HEK293 (cell line): ENCODE results near the gene G3BP2.

ENCODE experiments used
- CTCF ChIA-PET: fragments of 350-600 bp; formaldehyde crosslinking; extraction: SDS; loops from one replicate; lab custom pipeline; 2021; ENCODE audit warnings: antibody characterized with exemption; lab: Yijun Ruan, JAX
- POLR2A ChIA-PET: fragments of 300-600 bp; formaldehyde crosslinking; extraction: SDS; loops from one replicate; lab custom pipeline; 2020; ENCODE audit warnings: antibody characterized with exemption, inconsistent platforms; lab: Yijun Ruan, JAX
- H3K27ac ChIP-seq: fragments of 200-500 bp; sonication (Bioruptor generic); 2 replicates; pipeline ENCODE4 v1.5.1; 2014; ENCODE audit warnings: low read depth, low read length, control low read depth, inconsistent platforms; ENCODE audit errors: extremely low read depth
- H3K36me3 ChIP-seq, 2 experiments: fragments of 200-500 bp in 1 of 2; sonication (Bioruptor generic) in 1 of 2; 1 replicate in 1 of 2; 2 replicates in 1 of 2; pipeline ENCODE4 v1.5.1; 2014 to 2017; ENCODE audit warnings: inconsistent platforms in 2 of 2, low read length in 2 of 2; ENCODE audit not compliant: control insufficient read depth in 2 of 2, insufficient read depth in 1 of 2
- H3K4me1 ChIP-seq: fragments of 200-500 bp; sonication (Bioruptor generic); 2 replicates; pipeline ENCODE4 v1.5.1; 2014; ENCODE audit warnings: mild to moderate bottlenecking, low read length, inconsistent platforms; ENCODE audit not compliant: control insufficient read depth, insufficient read depth
- H3K4me3 ChIP-seq: 2 replicates; pipeline ENCODE4 v1.5.1; 2011; ENCODE audit warnings: low read depth, mild to moderate bottlenecking, control low read depth, low read length, moderate library complexity
- H3K9me3 ChIP-seq: fragments of 200-500 bp; sonication (Bioruptor generic); 2 replicates; pipeline ENCODE4 v1.5.1; 2014; ENCODE audit warnings: low read depth, low read length, inconsistent platforms; ENCODE audit not compliant: control insufficient read depth, insufficient read depth
- EGR2 ChIP-seq: fragments of 450-650 bp; formaldehyde crosslinking; IDR thresholded peaks from 2 replicates; pipeline ENCODE4 v1.5.1; 2016; ENCODE audit warnings: low read depth, missing biosample characterization, missing genetic modification characterization
- FEZF1 ChIP-seq: fragments of 450-650 bp; formaldehyde crosslinking; IDR thresholded peaks from 2 replicates; pipeline ENCODE4 v1.5.1; 2016; ENCODE audit warnings: missing biosample characterization, missing genetic modification characterization
- GLI2 ChIP-seq: fragments of 450-650 bp; formaldehyde crosslinking; IDR thresholded peaks from 2 replicates; pipeline ENCODE4; 2017; ENCODE audit warnings: missing biosample characterization, missing genetic modification characterization, low read depth, borderline replicate concordance
- HIC1 ChIP-seq: fragments of 450-650 bp; formaldehyde crosslinking; IDR thresholded peaks from 2 replicates; pipeline ENCODE4 v1.5.1; 2016; ENCODE audit warnings: missing biosample characterization, missing genetic modification characterization
- KLF16 ChIP-seq: fragments of 450-650 bp; formaldehyde crosslinking; IDR thresholded peaks from 2 replicates; pipeline ENCODE4 v1.5.1; 2017; ENCODE audit warnings: missing biosample characterization, missing genetic modification characterization
- OSR2 ChIP-seq: fragments of 450-650 bp; formaldehyde crosslinking; IDR thresholded peaks from 2 replicates; pipeline ENCODE4 v1.5.1; 2016; ENCODE audit warnings: missing biosample characterization, missing genetic modification characterization
- PRDM1 ChIP-seq: fragments of 450-650 bp; formaldehyde crosslinking; IDR thresholded peaks from 2 replicates; pipeline ENCODE4; 2016; ENCODE audit warnings: missing biosample characterization, missing genetic modification characterization
- REPIN1 ChIP-seq: fragments of 450-650 bp; formaldehyde crosslinking; IDR thresholded peaks from 2 replicates; pipeline ENCODE4 v1.5.1; 2017; ENCODE audit warnings: missing biosample characterization, missing genetic modification characterization, low read depth
- ZBTB21 ChIP-seq: fragments of 450-650 bp; formaldehyde crosslinking; IDR thresholded peaks from 2 replicates; pipeline ENCODE4 v1.5.1; 2017; ENCODE audit warnings: missing biosample characterization, missing genetic modification characterization
- ZBTB7A ChIP-seq: fragments of 450-650 bp; formaldehyde crosslinking; IDR thresholded peaks from 2 replicates; pipeline ENCODE4 v1.5.1; 2016; ENCODE audit warnings: low read depth, missing biosample characterization, missing genetic modification characterization
- ZFHX2 ChIP-seq: fragments of 450-650 bp; formaldehyde crosslinking; conservative IDR thresholded peaks from 2 replicates; pipeline ENCODE4 v1.5.1; 2016; ENCODE audit warnings: missing biosample characterization, missing genetic modification characterization
- ZFP37 ChIP-seq: fragments of 450-650 bp; formaldehyde crosslinking; IDR thresholded peaks from 2 replicates; pipeline ENCODE4 v1.5.1; 2016; ENCODE audit warnings: missing biosample characterization, missing genetic modification characterization
- ZFP69B ChIP-seq: fragments of 450-650 bp; formaldehyde crosslinking; IDR thresholded peaks from 2 replicates; pipeline ENCODE4 v1.5.1; 2016; ENCODE audit warnings: missing biosample characterization, missing genetic modification characterization
- ZNF132 ChIP-seq: fragments of 450-650 bp; formaldehyde crosslinking; IDR thresholded peaks from 2 replicates; pipeline ENCODE4 v1.5.1; 2017; ENCODE audit warnings: missing biosample characterization, missing genetic modification characterization, borderline replicate concordance
- ZNF140 ChIP-seq: fragments of 450-650 bp; formaldehyde crosslinking; IDR thresholded peaks from 2 replicates; pipeline ENCODE4 v1.5.1; 2016; ENCODE audit warnings: missing biosample characterization, missing genetic modification characterization
- ZNF202 ChIP-seq: fragments of 450-650 bp; formaldehyde crosslinking; IDR thresholded peaks from 2 replicates; pipeline ENCODE4 v1.5.1; 2016; ENCODE audit warnings: missing biosample characterization, missing genetic modification characterization, borderline replicate concordance
- ZNF221 ChIP-seq: fragments of 450-650 bp; formaldehyde crosslinking; IDR thresholded peaks from 2 replicates; pipeline ENCODE4 v1.5.1; 2017; ENCODE audit warnings: missing biosample characterization, missing genetic modification characterization, borderline replicate concordance
- ZNF266 ChIP-seq: fragments of 450-650 bp; formaldehyde crosslinking; IDR thresholded peaks from 2 replicates; pipeline ENCODE4 v1.5.1; 2016; ENCODE audit warnings: missing biosample characterization, missing genetic modification characterization, low read depth
- ZNF292 ChIP-seq: fragments of 450-650 bp; formaldehyde crosslinking; IDR thresholded peaks from 2 replicates; pipeline ENCODE4 v1.5.1; 2016; ENCODE audit warnings: low read depth, missing biosample characterization, missing genetic modification characterization, borderline replicate concordance
- ZNF341 ChIP-seq: fragments of 450-650 bp; formaldehyde crosslinking; IDR thresholded peaks from 2 replicates; pipeline ENCODE4; 2016; ENCODE audit warnings: low read depth, missing biosample characterization, missing genetic modification characterization
- ZNF366 ChIP-seq: fragments of 450-650 bp; formaldehyde crosslinking; conservative IDR thresholded peaks from 2 replicates; pipeline ENCODE4 v1.5.1; 2016; ENCODE audit warnings: missing biosample characterization, missing genetic modification characterization
- ZNF544 ChIP-seq: fragments of 450-650 bp; formaldehyde crosslinking; IDR thresholded peaks from 2 replicates; pipeline ENCODE4 v1.5.0; 2017; ENCODE audit warnings: missing biosample characterization, missing genetic modification characterization
- ZNF549 ChIP-seq: fragments of 450-650 bp; IDR thresholded peaks from 2 replicates; pipeline ENCODE4 v1.5.1; 2018; ENCODE audit warnings: missing biosample characterization, missing genetic modification characterization, mild to moderate bottlenecking, inconsistent platforms, moderate library complexity
- ZNF600 ChIP-seq: fragments of 450-650 bp; formaldehyde crosslinking; IDR thresholded peaks from 2 replicates; pipeline ENCODE4 v1.5.1; 2016; ENCODE audit warnings: missing biosample characterization, missing genetic modification characterization
- ZNF658 ChIP-seq: fragments of 450-650 bp; formaldehyde crosslinking; IDR thresholded peaks from 2 replicates; pipeline ENCODE4; 2016; ENCODE audit warnings: missing biosample characterization, missing genetic modification characterization
- ZNF670 ChIP-seq: fragments of 450-650 bp; formaldehyde crosslinking; IDR thresholded peaks from 2 replicates; pipeline ENCODE4 v1.5.1; 2016; ENCODE audit warnings: missing biosample characterization, missing genetic modification characterization, low read depth
- ZNF704 ChIP-seq: fragments of 450-650 bp; formaldehyde crosslinking; IDR thresholded peaks from 2 replicates; pipeline ENCODE4 v1.5.1; 2016; ENCODE audit warnings: missing biosample characterization, missing genetic modification characterization
- ZNF76 ChIP-seq: fragments of 450-650 bp; formaldehyde crosslinking; IDR thresholded peaks from 2 replicates; pipeline ENCODE4; 2016; ENCODE audit warnings: low read depth, missing biosample characterization, missing genetic modification characterization, borderline replicate concordance
- ZSCAN16 ChIP-seq: fragments of 450-650 bp; formaldehyde crosslinking; IDR thresholded peaks from 2 replicates; pipeline ENCODE4 v1.5.1; 2016; ENCODE audit warnings: missing biosample characterization, missing genetic modification characterization
- TF ChIP-seq, protein P1 (sequence below): fragments of 450-650 bp; formaldehyde crosslinking; IDR thresholded peaks from 2 replicates; pipeline ENCODE4 v1.5.1; 2016; ENCODE audit warnings: missing biosample characterization, missing genetic modification characterization

G3BP2 gene

DNA sequence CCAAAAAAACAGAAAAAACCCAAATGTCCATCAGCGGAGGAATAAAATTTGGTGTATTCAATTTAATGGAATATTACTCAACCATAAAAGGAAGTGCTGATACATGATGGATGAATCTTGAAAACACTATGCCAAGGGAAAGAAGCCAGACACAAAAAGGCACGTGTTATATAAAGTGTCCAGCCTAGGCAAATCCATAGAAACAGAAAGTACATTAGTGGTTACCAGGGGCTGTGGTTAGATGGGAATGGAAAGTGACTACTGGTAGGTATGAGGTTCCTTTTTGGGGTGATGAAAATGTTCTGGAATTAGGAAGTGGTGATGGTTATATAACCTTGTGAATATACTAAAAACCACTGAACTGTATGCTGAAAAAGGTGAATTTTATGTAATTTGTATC is 39.4 kb downstream of the G3BP2 start:
- Histone ChIP-seq H3K27ac (no peak overlapping the region), H3K4me3 (no peak overlapping the region), H3K4me1 (no peaks in the 10 kb centered on the region), H3K9me3 (no peaks in the 10 kb centered on the region), H3K36me3 (no peaks in the 10 kb centered on the region)
- TF ChIP-seq ZSCAN16 = no peak
- no peak for TF ChIP-seq ZNF132 (tag by site-specific recombination)
- no peak for TF ChIP-seq ZFP37
- TF ChIP-seq ZNF266 = no peak
- TF ChIP-seq GLI2 (tag by site-specific recombination) = no peak
- TF ChIP-seq ZNF202 = no peak
- TF ChIP-seq ZNF140 = no peak
- no peak for TF ChIP-seq FEZF1
- no peak for TF ChIP-seq ZNF704 (tag by site-specific recombination)
- no peak for TF ChIP-seq ZNF341 (tag by site-specific recombination)
- no peak for TF ChIP-seq ZNF366
- no peak for TF ChIP-seq KLF16 (tag by site-specific recombination)
- no peak for TF ChIP-seq ZNF670 (tag by site-specific recombination)
- no peak for TF ChIP-seq ZNF549
- no peak for TF ChIP-seq ZNF292 (tag by site-specific recombination)
- ChIA-PET CTCF (no interaction called here), POLR2A (no interaction called here)

DNA sequence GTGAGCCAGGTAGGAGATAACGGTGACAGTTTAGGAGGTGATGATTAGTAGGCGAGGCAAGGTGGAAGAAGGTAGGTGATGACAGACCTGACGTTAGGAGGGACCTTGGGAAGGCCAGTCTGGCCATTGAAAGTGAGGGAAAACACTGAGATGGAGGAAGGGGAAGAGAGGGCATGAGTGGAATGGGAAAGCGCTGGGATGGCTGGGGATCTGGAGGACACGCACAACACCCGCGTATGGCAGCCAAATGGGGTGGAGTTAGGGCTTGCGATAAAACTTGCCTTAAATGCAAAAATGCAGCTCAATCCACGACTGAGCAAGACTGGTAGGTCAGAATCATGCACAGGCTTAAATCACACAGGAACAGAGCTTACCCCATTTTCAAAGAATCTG is 42.3 kb downstream of the G3BP2 start:
- no peaks in the 10 kb centered on the region for H3K36me3 ChIP-seq
- no peak overlapping the region for H3K27ac ChIP-seq
- no peaks in the 10 kb centered on the region for H3K9me3 ChIP-seq
- CTCF ChIA-PET = no interaction called here
- POLR2A ChIA-PET = interaction anchor here (1.3 to 2.3 kb wide), 2 partner anchors 41 to 93 kb away, joined by 7 to 8 read pairs; partner anchors contain the start of gene USO1
- H3K4me1 ChIP-seq = no peaks in the 10 kb centered on the region
- H3K4me3 ChIP-seq = peak overlapping the region; percentile 61
- TF ChIP-seq REPIN1 (no peak), ZNF600 (tag by site-specific recombination) (0 out of 2 replicates have a peak, but pooled peaks have one; percentile 40), ZNF544 (tag by site-specific recombination) (no peak), PRDM1 (tag by site-specific recombination) (peak; percentile 83), ZNF366 (0 out of 2 replicates have a peak, but pooled peaks have one; percentile 25), EGR2 (0 out of 2 replicates have a peak, but pooled peaks have one; percentile 4), ZFHX2 (peak; percentile 25), ZBTB21 (tag by site-specific recombination) (0 out of 2 replicates have a peak, but pooled peaks have one; percentile 4), ZFP69B (peak; percentile 58; the same call in 1 of the 2 replicates)

- POLR2A ChIA-PET = interaction anchor here (1.3 to 2.3 kb wide), 2 partner anchors 42 to 94 kb away, joined by 7 to 8 read pairs; partner anchors contain the start of gene USO1
- H3K9me3 ChIP-seq = no peaks in the 10 kb centered on the region
- H3K4me3 ChIP-seq = peak within 1 kb of the TSS; percentile 61
- no peaks in the 10 kb centered on the region for H3K4me1 ChIP-seq
- CTCF ChIA-PET = interaction anchor here (0.7 kb wide), 1 partner anchor 218 kb away, joined by 5 read pairs; no protein-coding TSS in a partner anchor
- no peaks in the 10 kb centered on the region for H3K36me3 ChIP-seq
- H3K27ac ChIP-seq = peak within 1 kb of the TSS; percentile 10; the same call in 1 of the 2 replicates
- TF ChIP-seq ZBTB7A (tag by site-specific recombination) = no peak
- peak; percentile 68; the same call in 1 of the 2 replicates for TF ChIP-seq HIC1
- TF ChIP-seq OSR2 (tag by site-specific recombination) = no peak
- no peak for TF ChIP-seq ZNF658
- TF ChIP-seq ZNF600 (tag by site-specific recombination) = peak; percentile 87
- TF ChIP-seq ZNF221 = no peak
- TF ChIP-seq, protein P1, sequence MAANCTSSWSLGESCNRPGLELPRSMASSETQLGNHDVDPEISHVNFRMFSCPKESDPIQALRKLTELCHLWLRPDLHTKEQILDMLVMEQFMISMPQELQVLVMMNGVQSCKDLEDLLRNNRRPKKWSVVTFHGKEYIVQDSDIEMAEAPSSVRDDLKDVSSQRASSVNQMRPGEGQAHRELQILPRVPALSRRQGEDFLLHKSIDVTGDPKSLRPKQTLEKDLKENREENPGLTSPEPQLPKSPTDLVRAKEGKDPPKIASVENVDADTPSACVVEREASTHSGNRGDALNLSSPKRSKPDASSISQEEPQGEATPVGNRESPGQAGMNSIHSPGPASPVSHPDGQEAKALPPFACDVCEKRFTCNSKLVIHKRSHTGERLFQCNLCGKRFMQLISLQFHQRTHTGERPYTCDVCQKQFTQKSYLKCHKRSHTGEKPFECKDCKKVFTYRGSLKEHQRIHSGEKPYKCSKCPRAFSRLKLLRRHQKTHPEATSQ = 0 out of 2 replicates have a peak, but pooled peaks have one; percentile 10
- no peak for TF ChIP-seq ZNF76 (tag by site-specific recombination)
These were observed 42.9 kb downstream of the G3BP2 start, which contains the start of gene CDKL2 for GRCh38 chr4:75630174-75630936. TSS of gene CDKL2 (minus strand) at chr4:75630528. CDS start at chr4:75625988, 4,540 bp downstream.
